ENCODE results near the gene CENPX.
A peak's percentile ranks its signal among the peaks of the same experiment; 100 is the strongest.

Gene CENPX

GRCh38 chr17:81980707-81981343, 41.9 kb downstream of the CENPX start:
- DNase-seq (ENCODE audit: low read depth in 1 of 2, low spot score in 1 of 2): no peak

GRCh38 chr17:81980122-81980521, 42.6 kb downstream of the CENPX start:
- DNase-seq (ENCODE audit: low read depth in 1 of 2, low spot score in 1 of 2): no peak

GRCh38 chr17:81978524-81979298, 44.0 kb downstream of the CENPX start:
- no peak for DNase-seq (ENCODE audit: low read depth in 1 of 2, low spot score in 1 of 2)

GRCh38 chr17:81977211-81977808, 45.4 kb downstream of the CENPX start, which contains the start of gene ASPSCR1:
Gene ASPSCR1 (plus strand): TSS chr17:81977629. CDS start chr17:81977647, 18 bp downstream.
- DNase-seq (ENCODE audit: low read depth in 1 of 2, low spot score in 1 of 2): peak; percentile 87 to 89

GRCh38 chr17:81976332-81977210, 46.1 kb downstream of the CENPX start:
- DNase-seq (ENCODE audit: low read depth in 1 of 2, low spot score in 1 of 2): no peak

- no peak for DNase-seq (ENCODE audit: low read depth in 1 of 2, low spot score in 1 of 2)
Measured at GRCh38 chr17:81973432-81973831, 49.2 kb downstream of the CENPX start.

- no peak for DNase-seq (ENCODE audit: low read depth in 1 of 2, low spot score in 1 of 2)
Measured at GRCh38 chr17:81968850-81969812, 53.5 kb downstream of the CENPX start.
